Erythroblast (primary cell): ENCODE data around the gene C5orf34.
"Not testable (repeated sequence)": the region's sequence is repeated elsewhere in the genome, so short reads cannot be mapped to it uniquely, and the experiment has no call there.

ENCODE experiments used
- DNase-seq, 2 experiments: peaks; one replicate each; lab custom pipeline; 2025; lab: John Stamatoyannopoulos, UW
- GATA1 ChIP-seq: IDR thresholded peaks from 2 replicates; pipeline ENCODE4 v1.6.1; 2011; ENCODE audit warnings: low read depth, mild to moderate bottlenecking, control low read depth, low read length, moderate library complexity
- POLR2A ChIP-seq: IDR thresholded peaks from 2 replicates; pipeline ENCODE4 v1.6.1; 2011; ENCODE audit warnings: mild to moderate bottlenecking, low read length

Gene C5orf34, protein sequence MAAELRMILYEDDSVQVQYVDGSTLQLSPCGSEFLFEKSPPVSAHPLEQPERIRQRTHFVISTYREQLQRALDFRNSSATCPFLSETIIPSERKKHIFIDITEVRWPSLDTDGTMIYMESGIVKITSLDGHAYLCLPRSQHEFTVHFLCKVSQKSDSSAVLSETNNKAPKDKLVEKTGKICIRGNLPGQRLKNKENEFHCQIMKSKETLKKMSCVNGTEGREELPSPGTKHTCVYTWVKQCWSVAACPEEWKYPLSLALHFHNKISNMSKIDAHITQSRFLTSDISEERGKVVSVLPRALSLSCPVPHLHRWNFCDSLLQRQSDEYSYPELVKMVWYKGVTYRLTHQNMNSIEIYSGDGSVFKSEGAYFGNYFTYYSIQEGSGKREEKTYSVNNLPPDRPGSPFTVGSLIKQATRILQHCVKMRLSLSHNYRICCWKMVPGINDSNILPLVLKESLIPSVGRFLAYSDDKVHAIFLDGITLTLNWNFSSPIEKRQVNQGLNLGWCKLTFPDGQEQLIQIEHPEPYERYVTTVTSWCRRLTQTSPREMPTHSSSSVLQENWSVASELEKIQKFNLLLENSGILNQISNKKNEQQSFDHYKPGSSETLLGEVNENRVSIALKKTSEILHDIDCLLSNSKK

DNA sequence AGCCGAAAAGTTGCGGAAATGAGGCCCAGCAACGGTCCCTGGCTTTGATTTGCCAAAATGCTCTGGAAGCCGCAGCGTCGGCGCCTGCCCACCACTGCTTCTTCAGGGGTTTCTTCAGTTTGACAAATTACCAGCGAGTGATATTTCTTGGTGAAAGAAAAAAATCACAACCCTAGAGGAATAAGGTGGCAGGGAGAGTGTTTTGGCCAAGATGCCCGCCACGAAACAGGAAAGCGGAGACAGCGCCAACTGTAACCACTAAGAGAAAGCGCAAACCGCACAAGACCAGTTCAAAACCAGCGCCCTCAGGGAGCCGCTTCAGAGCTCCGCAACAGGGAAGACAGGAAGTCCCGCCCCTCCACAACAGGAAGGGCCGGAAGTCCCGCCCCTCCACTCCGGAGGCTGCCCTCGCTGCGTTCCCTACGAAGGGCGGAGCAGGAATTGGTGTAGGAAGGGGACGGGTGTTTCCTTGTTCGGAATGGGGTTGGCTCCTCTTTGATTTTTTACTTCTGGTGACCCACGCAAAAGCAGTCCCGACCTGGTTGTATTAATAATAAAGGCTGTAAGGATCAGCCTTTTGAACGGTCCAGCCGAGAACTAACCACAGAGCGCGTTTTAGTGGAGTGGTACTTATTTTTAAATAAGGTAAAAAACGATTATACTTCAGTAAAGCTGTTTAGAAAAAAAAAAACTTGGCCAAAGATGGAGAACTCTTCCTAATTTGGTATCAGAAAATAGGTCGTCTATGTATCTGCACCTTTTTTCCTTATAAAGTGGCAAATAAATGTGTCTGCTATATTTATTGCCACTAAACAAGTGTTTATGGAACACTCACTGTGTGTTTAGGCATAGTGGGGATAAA, at the start of gene C5orf34:
C5orf34 (minus strand) TSS at position 333 of the 862 bp plus-strand sequence. CDS start 5,809 bp downstream, outside the sequence.
- TF ChIP-seq GATA1 (no peak), POLR2A (peak; percentile 95)

DNA sequence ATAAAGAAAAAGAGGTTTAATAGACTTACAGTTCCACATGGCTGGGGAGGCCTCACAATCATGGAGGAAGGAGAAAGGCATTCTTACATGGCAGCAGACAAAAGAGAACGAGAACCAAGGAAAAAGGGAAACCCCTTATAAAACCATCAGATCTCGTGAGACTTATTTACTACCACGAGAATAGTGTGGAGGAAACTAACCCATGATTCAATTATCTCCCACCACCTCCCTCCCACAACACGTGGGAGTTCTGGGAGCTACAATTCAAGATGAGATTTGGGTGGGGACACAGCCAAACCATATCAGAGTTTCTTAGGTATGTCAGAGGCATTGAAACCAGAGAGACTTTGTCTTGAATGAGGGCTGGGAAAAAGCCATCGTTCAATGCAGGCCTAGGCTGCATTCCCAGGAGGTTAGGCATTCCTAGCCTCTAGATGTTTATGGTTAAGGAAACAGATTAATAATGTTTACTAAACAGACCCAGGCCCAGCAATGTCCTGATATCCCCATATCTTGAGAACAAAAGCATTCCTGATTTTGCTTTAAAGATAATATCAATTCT, 49.4 kb upstream of the C5orf34 start:
- DNase-seq = no peak
- no peak for TF ChIP-seq POLR2A
- TF ChIP-seq GATA1 = no peak

More for the DNA sequence above, at the start of gene C5orf34:
- DNase-seq = peak; percentile 95 to 96

DNA sequence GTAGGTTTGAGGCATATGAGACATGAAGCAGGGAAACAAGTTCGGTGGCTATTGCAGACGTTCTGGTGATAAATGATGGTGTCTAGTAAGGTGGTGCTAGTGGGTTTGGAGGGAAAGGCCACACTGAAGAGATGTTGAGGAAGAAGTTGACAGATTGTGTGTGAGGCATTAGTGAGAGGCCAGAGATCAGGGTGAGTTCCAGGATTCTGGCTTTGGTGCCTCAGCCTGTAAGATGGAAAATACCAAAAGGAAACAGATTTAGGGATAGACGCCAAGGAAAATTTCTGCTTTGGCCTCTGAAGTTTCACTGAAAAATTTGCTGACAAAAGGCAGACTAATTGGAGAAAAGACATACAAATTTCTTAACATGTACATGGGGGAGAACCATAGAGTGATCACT, 48.4 kb upstream of the C5orf34 start:
- TF ChIP-seq POLR2A (no peak), GATA1 (no peak)
- no peak for DNase-seq

DNA sequence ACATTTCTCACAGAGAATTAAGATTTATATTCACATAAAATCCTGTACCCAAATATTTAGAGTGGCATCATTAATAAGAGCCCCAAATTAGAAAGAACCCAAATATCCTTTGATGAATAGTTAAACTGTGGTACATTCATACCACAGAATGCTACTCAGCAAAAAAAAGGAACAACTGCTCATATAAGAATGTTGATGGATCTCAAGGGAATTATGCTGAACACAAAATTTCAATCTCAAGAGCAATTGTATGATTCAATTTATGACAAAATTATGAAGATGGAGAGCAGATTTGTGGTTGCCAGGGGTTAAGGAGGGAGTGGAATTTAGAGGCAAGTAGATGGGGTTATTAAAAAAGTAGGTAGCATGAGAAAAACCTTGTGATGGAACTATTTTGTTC, 46.4 kb upstream of the C5orf34 start:
- TF ChIP-seq GATA1 (no peak), POLR2A (no peak)
- no peak for DNase-seq

DNA sequence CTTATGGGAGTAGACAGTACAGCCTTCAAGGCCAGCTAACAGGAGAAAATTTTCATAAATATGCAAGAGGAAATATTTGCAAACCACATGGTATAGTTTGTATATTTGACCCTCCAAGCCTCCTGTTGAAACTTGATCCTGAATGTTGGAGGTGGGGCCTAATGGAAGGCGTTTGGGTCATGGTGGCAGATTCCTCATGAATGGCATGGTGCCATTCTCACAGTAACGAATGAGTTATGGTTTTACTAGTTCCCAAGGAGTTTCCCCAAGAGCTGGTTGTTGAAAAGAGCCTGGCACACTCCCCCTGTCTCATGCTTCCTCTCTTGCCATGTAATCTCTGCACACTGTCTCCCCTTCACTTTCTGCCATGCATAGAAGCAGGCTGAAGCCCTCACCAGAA, 45.2 kb upstream of the C5orf34 start:
- no peak for DNase-seq
- TF ChIP-seq POLR2A = no peak
- no peak for TF ChIP-seq GATA1

DNA sequence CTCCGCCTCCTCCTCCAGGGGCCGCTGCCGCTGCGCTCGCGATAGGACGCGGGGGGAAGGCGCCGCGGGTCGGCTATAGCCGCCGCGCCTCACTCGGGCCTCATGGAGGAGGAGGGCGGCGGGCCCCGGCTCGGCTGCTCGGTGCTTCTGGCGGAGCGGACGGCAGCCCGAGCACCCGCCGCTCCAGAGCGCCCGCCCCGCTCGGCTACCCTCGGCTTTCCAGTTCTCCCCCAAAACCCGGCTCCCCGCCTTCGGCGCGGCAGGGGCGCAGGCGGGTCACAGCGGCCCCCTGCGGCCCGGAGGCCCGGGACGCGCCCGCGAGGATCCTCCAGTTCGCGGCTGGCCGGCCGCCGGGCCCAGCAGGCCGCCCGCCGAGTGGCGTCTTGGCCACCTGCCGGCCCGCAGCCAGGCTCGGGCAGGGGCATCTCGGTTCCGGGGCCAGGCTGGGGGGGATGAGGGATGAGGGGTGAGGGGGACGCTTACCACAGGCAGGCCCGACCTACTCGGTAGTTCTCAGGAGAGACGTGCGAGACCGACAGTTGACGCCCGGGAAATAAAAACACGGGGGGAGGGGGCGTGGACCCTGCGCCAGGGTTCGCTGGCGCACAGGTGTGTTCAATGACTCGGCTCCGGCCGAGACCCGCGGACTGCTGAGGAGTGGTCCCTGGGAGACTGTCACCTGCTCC, 42.1 kb upstream of the C5orf34 start, which contains the start of gene PAIP1:
PAIP1 (minus strand) TSS at position 221 of the 686 bp plus-strand sequence. CDS start 231 bp downstream, outside the sequence.
- DNase-seq = peak; percentile 93 to 96
- TF ChIP-seq POLR2A (peak; percentile 80), GATA1 (no peak)

DNA sequence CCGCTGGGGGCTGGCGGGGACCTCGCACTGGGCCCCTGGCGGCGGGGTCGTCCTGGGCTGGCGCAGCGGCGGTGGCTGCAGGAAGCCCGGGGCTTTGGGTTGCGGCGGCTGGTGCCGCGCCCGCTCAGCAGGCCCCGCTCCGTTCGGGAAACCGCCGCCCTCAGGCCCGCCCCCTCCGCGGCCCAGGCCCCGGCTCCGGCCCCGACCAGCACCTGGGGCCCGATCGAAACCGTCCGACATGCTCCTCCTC, 41.6 kb upstream of the C5orf34 start:
- DNase-seq = not testable (repeated sequence)

DNA sequence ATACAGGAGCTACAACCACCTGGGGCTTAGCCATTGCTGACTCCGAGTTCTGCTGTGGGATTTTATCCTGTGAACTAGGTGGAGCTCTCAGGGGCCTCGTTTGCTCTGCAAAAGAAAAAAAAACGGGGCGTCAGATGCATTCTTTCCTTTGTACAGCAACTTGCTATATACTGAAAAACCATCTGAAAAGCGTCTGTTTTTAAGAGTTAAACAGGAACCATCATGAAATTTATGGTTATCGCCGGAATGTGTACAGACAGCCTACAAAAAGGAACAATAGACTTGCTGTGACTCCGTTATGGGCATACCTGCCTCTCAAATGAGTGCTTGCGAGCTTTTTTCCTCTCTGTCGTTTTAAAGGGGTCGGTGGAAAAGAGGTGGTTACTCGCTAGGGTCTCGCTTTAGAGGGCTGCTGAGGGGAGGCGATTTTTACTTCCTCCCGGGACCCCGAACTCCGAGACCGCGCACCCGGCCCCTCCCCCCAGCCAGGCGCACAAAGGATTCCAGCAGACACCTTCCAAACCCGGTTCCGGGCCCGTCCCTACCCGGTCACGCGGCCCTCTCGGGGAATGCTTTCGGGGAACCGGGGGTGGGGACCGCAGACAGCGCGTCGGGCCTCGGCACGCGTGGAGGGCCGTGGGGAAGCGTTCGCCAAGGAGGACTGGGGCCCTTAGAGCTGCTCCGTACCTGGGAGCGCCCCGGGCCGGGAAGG, 41.1 kb upstream of the C5orf34 start:
- DNase-seq = peak; percentile 71 to 76
- TF ChIP-seq GATA1 (no peak), POLR2A (no peak)

DNA sequence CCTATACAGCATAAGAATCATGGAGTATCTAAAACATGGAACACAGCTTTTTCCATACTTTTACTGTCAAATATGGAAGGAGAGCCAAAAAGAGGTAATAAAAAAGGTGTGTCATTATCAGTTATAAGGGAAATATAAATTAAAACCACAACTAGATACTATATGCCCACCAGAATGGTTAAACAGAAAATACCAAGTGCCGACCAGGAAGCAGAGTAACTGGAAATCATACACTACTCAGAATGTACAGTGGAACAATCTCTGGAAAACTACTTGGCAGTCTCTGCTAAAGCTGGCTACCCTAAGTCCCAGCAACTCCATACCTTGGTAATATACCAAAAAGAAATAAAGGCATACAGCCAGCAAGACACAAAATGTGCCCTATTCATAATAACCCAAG, 39.5 kb upstream of the C5orf34 start:
- TF ChIP-seq GATA1 = no peak
- TF ChIP-seq POLR2A = no peak
- DNase-seq = no peak

DNA sequence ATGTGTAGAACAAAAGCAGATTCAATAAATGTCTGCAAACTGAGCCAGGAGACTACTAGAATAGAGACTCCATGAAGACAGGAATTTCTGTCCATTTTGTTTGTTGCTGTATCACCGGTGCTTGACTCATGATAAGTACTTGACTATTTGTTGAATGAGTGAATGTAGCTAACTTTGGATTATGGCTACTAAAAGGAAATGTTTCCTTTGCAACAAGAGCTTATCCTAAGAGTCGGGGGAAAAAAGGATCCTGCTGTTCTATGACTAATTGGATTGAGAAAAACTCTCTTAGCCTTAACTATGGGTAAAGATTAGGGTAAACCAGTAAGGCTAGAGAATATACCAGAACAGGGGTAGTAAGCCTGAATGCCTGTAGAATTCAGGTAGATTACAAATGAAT, 38.4 kb upstream of the C5orf34 start:
- DNase-seq = no peak
- TF ChIP-seq POLR2A (no peak), GATA1 (no peak)

DNA sequence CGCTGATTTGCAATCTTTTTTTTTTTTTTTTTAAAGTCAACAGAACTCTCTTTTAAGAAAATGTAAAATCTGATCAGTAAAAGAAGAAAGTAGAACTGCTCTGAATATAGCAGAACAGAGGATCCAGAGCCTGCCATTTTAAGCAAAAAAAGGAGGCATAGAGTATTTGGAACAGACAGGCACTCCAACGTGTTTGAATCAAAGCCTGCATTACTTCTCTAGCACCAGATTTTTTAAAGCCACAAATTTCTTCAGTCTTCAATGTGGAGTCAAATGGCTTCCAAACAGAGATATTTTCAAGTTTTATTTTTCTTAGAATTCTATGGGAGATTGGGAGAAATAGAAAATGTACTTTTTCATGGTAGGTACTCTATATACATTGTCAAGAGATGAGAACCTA, 36.8 kb upstream of the C5orf34 start:
- DNase-seq = no peak
- TF ChIP-seq POLR2A (no peak), GATA1 (no peak)

DNA sequence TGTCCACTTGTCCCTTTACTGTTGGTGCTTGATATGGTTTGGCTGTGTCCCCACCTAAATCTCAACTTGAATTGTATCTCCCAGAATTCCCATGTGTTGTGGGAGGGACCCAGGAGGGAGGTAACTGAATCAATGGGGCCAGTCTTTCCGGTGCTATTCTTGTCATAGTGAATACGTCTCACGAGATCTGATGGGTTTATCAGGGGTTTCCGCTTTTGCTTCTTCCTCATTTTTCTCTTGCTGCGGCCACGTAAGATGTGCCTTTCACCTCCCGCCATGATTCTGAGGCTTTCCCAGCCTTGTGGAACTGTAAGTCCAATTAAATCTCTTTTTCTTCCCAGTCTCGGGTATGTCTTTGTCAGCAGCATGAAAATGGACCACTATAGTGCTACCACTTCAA, 34.3 kb upstream of the C5orf34 start:
- not testable (repeated sequence) for DNase-seq

DNA sequence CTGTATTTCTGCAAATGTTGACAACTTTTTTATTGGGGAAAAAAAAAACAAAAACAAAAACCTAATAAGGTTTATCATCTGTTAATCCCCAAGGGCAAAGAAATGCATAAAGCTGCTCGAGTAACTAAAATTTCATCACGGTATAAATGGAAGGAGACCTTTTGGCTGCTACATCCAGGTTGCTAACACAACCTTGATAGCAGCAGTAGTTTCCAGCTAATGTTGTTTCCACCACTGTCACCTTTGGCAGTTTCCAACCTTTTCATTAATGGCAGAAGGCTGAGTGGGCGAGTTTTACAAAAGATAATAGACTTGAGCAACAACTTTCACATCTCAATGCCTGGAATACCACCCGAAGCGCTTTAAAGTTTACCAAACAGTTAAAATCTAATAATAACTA, 33.4 kb upstream of the C5orf34 start:
- TF ChIP-seq GATA1 = no peak

More for the DNA sequence above, 33.4 kb upstream of the C5orf34 start:
- no peak for DNase-seq
